Measurements from ENCODE around the gene SATL1. TPM values are rescaled to one million over a fixed set of nuclear protein-coding genes. Genes with fewer than 3 reads are reported as not detected.

SATL1 gene
- total RNA-seq, 1 experiment from 2014 or later: not detected

GRCh38 chrX:85140964-85141363 is 102.6 kb downstream of the SATL1 start:
- CTCF ChIA-PET: no interaction called here
- BruUV-seq (replicated peaks): no TSS peak

More at GRCh38 chrX:85140964-85141363, 102.6 kb downstream of the SATL1 start:
- POLR2A ChIA-PET: no interaction called here
- Histone ChIP-seq H4K20me1 (ENCODE audit: insufficient read depth) (no peaks in the 10 kb centered on the region), H3K9me3 (ENCODE audit: control insufficient read depth in 1 of 2, insufficient read depth in 1 of 2, low read depth in 1 of 2, low read length in 2 of 2) (no peaks in the 10 kb centered on the region), H3K4me1 (ENCODE audit: control insufficient read depth in 1 of 2, insufficient read depth in 2 of 2, low read length in 2 of 2) (no peaks in the 10 kb centered on the region), H3K79me2 (ENCODE audit: insufficient read depth, low read length) (no peaks in the 10 kb centered on the region), H3K4me3 (replicated peaks in 1 of 2; ENCODE audit: low read depth in 1 of 2, low read length in 2 of 2) (no peak overlapping the region), H3K36me3 (ENCODE audit: control insufficient read depth in 1 of 2, insufficient read depth in 2 of 2, low read length in 2 of 2) (no peaks in the 10 kb centered on the region), H3K9ac (ENCODE audit: low read length) (no peak overlapping the region), H3K4me2 (ENCODE audit: low read length) (no peak overlapping the region), H2AFZ (ENCODE audit: low read depth, low read length, poor library complexity, severe bottlenecking) (no peak overlapping the region), H3K27ac (ENCODE audit: low read depth, low read length) (no peak overlapping the region), H3K27me3 (ENCODE audit: insufficient read depth, low read length) (no peaks in the 10 kb centered on the region), H3K9me2 (ENCODE audit: insufficient read depth) (no peaks in the 10 kb centered on the region)
- intact Hi-C loops (cut with micrococcal nuclease): no loop called here
- RAD21 ChIA-PET (ENCODE audit: low non-redundant PET in 1 of 2, low total read pairs in 2 of 2, uncharacterized antibody in 2 of 2, unreplicated experiment in 2 of 2): no interaction called here
- no peak for TF ChIP-seq TCF7L2 (IDR thresholded peaks at IDR 0.05; ENCODE audit: borderline replicate concordance, extremely low read depth, insufficient read depth, insufficient read length)
- TF ChIP-seq FOSL1 (IDR thresholded peaks at IDR 0.05; ENCODE audit: low read depth): no peak
- TF ChIP-seq ZBTB33 (IDR thresholded peaks at IDR 0.05; ENCODE audit: extremely low read depth, insufficient replicate concordance, low read length): no peak
- TF ChIP-seq POLR2A (IDR thresholded peaks at IDR 0.05; ENCODE audit: borderline replicate concordance, extremely low read depth, insufficient read depth, insufficient read length): no peak
- TF ChIP-seq YY1 (IDR thresholded peaks at IDR 0.05; ENCODE audit: extremely low read depth, insufficient replicate concordance, low read depth, low read length): no peak
- TF ChIP-seq CTCF (IDR thresholded peaks at IDR 0.05 in 2 of 3, conservative IDR thresholded peaks at IDR 0.05 in 1 of 3; ENCODE audit: borderline replicate concordance in 1 of 3, insufficient read depth in 1 of 3, low read depth in 2 of 3, low read length in 2 of 3): no peak
- no peak for TF ChIP-seq ELF1 (IDR thresholded peaks at IDR 0.05; ENCODE audit: borderline replicate concordance, low read depth)
- TF ChIP-seq REST (IDR thresholded peaks at IDR 0.05; ENCODE audit: low read depth): no peak
- no peak for TF ChIP-seq EGR1 (IDR thresholded peaks at IDR 0.05; ENCODE audit: low read depth)
- TF ChIP-seq SRF (IDR thresholded peaks at IDR 0.05; ENCODE audit: low read depth): no peak
- ATAC-seq (no peak), DNase-seq (ENCODE audit: low read depth, low spot score) (no peak)

Data from HCT116 (cell line).